OCI-LY1 (cell line): ENCODE data around the gene PFKP.

ENCODE experiments used
- CTCF ChIP-seq: fragments of 200-600 bp; sonication (generic), shearing (Covaris generic); IDR thresholded peaks from 2 replicates; pipeline ENCODE4 v1.5.1; 2017; ENCODE audit warnings: mild to moderate bottlenecking, antibody characterized with exemption, low read length, moderate library complexity, mixed read lengths
- EZH2 ChIP-seq: fragments of 200-600 bp; sonication (generic), shearing (Covaris generic); IDR thresholded peaks from 2 replicates; pipeline ENCODE4 v1.8.0; 2017; ENCODE audit warnings: borderline replicate concordance, mixed run types, mild to moderate bottlenecking, antibody characterized with exemption, low read length, moderate library complexity, mixed read lengths

DNA sequence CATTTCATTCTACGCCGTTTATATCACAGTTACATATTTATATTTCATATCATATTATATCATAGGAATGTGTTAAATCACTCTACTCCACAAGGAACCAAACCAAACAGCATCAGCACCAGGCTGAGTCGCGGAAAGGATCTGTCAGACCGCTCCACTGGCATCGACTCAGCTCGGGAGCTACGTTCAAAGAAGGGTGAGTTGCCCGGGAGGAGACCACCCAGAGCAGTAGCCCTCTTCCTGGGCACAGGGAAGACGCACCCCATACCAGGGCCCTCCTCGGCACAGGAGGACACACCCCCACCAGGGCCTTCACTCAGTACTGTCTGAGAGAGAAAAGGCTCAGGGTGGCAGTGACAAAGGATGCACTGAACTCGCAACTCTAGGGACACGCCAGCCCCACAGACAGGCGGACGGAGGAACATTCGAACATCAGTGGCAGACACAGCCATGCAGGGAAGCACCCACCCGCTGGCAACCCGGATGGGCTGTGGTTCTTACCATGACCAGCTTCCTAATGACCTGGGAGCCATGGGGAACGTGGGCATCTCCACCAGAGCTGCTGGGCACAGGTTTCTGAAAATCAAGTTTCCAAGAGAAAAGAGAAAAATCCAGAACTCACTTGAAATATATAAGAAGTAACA lies 76.6 kb downstream of the PFKP start:
- TF ChIP-seq CTCF: no peak
- TF ChIP-seq EZH2: no peak
